NCI-H2107 treated with DMSO at 0.1 percent for 48 hours (cell line): ENCODE results near the gene SLC9A7.
A peak's percentile ranks its signal among the peaks of the same experiment; 100 is the strongest.

Experiments used
- DNase-seq: peaks from one replicate; lab custom pipeline; 2025; ENCODE audit not compliant: unreplicated experiment; lab: John Stamatoyannopoulos, UW

SLC9A7 gene

DNA sequence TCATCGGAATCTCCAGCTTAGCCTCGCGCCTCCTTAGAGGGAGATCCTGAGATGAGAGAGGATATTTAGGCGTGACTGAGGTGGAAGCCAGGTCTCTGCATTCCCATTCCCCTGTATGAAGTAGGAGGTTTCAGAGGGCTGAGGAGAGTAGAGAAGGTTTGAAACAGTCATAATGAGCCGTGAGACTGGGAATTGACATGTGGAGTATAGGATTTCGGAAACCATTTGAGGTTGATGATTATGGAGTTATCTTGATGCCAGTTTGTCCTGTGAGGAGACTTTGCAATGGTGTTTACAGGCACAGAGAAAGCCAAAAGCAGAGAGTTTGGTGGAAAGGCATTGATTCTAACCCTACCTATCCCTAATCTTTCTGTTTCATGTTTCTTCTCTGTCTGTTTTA lies 183.3 kb downstream of the SLC9A7 start:
- peak; percentile 32 for DNase-seq

GRCh38 chrX:46574774-46575381 lies 184.0 kb downstream of the SLC9A7 start:
- peak; percentile 30 for DNase-seq

GRCh38 chrX:46573892-46574773 lies 184.8 kb downstream of the SLC9A7 start:
- DNase-seq, result peak; percentile 36

DNA sequence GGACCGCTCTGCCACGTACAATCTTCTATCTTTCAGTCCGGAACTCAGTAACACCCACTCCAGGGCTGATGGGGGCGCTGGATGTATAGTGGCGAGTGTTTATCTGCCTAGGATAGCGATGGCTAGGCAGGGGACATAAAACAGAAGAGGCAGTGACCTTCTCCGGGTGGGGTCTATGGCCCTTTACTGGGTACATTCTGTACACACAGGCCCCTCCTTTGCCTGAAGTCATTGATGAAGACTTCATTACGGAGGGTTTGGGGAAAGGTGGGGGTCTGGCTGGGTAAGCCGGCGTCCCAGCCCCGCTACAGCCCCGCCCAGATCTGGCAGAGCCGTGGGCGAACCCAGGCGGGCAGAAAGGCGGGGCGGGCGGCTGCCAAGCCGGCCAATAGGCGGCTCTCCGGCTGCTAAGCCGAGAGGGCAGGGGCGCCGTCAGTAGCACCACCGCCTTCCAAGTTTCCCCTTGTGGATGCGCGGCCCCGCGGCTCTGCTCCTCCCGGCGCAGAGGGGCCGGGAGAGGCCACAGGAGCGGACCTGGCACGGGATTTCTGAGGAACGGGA lies 185.5 kb downstream of the SLC9A7 start, which contains the start of gene CHST7:
TSS of gene CHST7 (plus strand) at position 435 of the 561 bp plus-strand sequence. CDS start 167 bp downstream, outside the sequence.
- DNase-seq, result peak; percentile 44

- DNase-seq, result no peak
Observed at GRCh38 chrX:46572340-46572936, 186.5 kb downstream of the SLC9A7 start.

- no peak for DNase-seq
Observed at GRCh38 chrX:46571423-46572339, 187.2 kb downstream of the SLC9A7 start.

- no peak for DNase-seq
Observed at GRCh38 chrX:46569621-46570020, 189.3 kb downstream of the SLC9A7 start.

- DNase-seq, result no peak
Observed at GRCh38 chrX:46567388-46567787, 191.5 kb downstream of the SLC9A7 start.

GRCh38 chrX:46561824-46562657 lies 196.9 kb downstream of the SLC9A7 start:
- no peak for DNase-seq

DNA sequence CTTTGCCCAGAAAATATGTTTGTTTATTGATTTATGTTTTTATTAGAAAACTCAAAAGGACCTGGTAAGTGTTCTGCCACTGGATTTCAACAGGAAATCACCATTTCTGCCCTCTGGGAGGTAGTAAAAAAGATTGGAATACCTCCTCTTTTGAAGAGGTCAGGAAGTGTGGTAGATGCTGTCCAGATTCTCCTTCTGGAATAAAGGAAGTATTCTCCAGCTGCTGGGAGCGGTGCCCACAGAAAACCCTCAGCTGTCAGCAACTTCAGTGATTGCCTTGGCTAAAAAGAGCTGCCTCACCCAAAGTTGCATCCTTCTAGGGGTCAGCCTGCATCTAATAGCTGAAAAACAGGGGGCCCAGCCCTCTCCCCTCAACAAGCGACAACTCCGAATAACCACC lies 199.9 kb downstream of the SLC9A7 start:
- no peak for DNase-seq

DNA sequence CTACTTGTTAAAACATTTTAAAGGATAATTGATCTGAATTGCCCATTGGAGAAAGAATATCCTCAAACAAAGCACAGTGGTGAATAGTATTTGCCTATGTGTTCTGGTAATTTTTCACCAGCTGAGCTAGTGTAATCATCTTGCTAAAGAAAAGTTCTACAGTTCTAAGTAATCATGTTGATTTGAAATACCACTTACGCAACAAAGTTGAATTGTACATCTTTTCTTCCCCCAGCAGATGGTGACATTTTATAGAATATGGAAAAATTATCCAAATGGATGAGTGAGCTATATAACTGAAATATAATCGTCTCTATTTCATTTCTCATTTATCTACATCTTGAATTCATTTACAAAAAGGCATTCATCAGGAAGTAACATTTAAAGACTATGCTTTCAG lies 204.0 kb downstream of the SLC9A7 start:
- peak; percentile 75 for DNase-seq

DNA sequence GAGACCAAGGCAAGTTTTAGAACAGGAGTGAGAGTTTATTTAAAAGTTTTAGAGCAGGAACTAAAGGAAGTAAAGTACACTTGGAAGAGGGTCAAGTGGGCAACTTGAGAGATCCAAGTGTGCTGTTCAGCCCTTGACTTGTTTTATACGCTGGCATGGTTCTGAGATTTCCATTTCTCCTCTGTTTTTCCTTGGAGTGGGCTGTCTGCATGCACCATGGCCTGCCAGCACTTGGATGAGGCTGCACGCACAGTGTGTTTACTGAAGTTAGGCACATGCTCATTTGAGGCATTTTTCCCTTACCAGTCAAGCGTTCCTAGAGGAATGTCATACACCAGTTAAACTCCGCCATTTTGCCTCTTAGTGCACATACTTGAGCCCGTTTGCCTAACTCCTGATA lies 205.0 kb downstream of the SLC9A7 start:
- no peak for DNase-seq

GRCh38 chrX:46551494-46552128 lies 207.3 kb downstream of the SLC9A7 start:
- DNase-seq, result no peak

- DNase-seq, result no peak
Observed at GRCh38 chrX:46549914-46550313, 209.0 kb downstream of the SLC9A7 start.
